ENCODE results near the gene DCANP1.

DCANP1 gene

DNA sequence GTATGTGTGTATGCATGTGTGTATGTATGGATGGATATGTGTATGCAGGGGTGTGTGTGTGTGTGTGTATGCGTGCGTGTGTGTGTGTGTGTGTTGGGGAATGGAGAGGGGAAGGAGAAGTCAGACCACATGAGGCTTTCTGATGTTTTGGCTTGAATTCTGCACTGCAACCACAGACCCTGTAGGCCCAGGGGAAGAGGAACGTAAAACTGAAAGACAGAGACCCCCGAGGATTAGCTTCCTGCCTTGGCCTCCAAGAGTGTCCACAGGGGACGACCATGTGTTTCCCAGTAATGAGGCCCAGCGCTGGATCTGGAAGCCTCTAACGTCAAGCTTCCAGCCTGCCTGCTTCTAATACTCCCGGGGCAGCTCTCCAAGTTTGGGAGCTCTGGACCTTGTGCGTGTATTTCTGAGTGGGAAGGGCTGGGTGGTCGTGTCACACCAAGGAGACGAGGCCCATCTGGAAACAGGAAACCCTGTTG is 5.8 kb downstream of the DCANP1 start:
- no peak for DNase-seq (ENCODE audit: low spot score)

DNA sequence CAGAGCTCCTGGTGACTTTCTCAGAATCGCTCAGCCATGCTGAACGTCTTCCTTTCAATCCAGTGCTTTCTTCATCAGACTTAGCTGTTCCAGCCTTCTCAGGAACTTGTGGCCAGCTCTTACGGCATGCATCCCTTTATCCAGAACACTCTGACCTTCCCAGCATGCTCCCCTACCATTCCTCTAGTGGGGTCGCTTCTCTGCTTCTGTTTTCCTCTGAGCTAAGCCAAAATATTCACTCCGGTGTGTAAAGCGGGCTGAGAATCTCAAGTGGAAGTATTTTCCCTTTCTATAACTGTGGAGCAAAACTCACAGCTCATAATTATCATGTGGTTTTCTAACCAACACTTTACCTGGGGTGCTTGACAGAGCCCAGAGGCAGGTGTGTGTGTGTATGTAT is 6.2 kb downstream of the DCANP1 start:
- DNase-seq (ENCODE audit: low spot score): no peak

DNA sequence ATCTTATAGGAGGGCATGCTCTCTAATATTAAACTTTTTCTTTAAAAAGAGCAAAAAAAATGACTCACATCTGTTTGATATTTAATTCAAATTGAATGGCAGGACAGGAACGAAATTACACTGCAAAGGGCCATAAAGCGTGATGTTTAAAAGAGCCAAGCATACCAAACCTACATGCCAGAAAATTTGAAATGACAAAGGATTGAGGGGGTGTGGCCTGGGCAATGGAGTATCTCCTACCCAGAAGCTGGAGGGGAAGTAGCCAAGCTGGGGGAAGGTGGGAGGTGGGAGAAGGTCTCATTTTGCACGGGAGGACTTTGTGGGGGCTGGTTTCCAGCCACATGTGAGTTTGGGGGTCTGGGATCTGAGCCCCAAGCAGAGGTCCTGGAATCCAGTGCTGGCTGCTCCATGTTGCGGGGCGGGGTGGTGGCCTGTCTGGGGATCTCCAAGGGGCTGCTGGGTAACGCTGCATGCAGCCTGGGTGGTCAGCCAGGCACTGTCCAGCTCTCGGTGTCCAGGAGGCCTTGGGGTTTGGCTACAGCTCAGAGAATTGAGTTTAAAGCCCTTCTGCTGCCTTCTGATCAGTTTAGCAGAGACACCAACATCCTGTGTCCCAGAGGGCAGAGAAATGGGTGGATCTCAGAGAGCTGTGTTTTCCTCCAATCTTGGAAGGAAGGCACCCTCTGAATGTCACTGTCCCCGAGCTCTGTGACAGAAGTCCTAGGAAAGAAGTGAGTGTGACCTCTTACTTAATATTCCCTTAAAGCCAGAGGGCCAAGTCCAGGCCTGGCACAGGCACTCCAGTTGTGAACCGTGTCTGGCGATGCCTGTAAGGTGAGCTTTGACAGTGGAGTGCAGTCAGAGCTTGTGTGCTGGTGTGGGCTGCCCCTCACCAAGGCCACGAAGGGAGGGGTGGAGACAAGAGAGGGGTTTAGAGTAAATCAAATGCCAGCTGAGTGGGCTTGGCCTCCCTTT is 7.6 kb downstream of the DCANP1 start:
- DNase-seq (ENCODE audit: low spot score): no peak

DNA sequence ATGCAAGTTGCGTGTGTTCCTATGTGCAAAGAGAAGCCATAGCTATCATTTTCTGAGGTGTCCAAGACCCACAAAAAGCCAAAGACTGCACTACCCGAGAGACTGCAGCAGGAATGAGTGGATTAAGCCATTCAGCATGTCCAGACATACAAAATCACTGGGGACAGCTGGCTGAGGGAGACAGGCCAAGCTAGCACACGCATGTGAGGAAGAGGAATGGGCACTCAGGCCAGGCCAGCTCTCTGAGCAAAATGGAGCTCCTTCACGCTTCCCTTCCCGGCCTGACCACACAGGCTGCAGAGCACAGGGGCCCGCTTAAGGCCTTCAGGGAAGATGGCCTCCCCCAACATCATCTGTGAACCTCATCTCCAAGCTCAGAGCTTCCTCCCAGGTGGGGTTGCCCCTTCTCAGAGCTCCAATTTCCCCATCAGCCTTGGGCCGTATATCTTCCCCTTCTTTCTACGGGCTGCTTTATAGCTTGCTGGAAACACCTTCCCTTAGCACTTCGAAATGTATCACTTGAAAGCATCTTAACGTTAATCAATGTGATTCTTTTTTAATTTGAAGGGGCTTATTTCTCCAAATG is 8.4 kb downstream of the DCANP1 start:
- no peak for DNase-seq (ENCODE audit: low spot score)

DNA sequence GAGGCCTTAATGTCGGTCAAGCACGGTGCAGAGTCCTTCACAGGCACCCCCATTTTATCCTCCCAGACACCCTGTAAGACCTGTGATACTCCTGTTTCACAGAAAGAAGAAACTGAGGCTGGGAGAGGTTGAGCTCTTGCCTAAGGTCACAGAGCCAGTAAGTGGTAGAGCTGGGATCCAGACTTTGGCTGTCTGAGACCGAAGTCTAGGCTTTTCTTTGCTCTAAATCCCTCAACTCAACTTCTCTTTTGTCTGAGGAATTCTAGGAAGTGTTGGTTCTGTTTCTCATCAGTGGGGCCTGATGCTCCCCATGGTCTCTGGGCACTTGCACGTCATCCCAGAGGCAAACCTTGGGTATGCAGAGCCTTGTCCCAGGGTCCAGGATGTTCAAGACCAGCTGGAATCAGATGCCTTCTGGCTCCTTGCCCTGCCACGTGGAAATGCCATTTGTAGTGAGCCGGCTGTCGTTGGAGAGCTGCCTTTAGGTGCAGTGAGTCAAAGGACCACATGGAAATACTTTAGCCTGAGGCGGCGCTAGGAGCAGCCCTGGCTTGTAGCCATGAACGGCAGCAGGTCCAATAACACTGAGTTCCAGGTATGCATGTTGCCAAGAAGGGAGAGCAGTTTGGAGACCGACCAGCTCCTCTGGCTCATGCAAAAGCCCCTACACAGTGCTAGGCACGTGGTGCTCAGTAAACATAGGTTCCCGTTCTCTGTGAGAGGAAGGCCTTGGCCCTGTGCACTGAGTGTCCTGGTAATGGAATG is 9.2 kb downstream of the DCANP1 start:
- DNase-seq (ENCODE audit: low spot score): peak; percentile 36

DNA sequence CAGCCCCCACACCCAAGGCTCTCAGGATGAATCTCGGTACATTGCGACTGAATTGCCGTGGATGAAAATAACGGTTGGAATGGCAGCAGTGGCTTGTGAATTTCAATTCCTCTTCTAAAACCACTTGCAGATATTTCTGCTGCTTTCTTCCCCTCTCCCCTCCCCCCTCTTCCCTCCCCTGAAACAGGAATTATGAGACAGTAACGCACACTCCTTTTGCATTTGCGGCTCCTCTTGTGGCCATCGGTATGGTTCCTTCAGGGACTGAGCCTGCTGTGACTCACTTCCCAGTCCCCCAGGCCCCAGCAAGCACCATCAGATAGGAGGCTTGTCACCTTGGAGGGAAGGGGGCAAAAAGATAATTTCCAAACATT is 9.7 kb downstream of the DCANP1 start:
- peak; percentile 72 for DNase-seq (ENCODE audit: low spot score)

DNA sequence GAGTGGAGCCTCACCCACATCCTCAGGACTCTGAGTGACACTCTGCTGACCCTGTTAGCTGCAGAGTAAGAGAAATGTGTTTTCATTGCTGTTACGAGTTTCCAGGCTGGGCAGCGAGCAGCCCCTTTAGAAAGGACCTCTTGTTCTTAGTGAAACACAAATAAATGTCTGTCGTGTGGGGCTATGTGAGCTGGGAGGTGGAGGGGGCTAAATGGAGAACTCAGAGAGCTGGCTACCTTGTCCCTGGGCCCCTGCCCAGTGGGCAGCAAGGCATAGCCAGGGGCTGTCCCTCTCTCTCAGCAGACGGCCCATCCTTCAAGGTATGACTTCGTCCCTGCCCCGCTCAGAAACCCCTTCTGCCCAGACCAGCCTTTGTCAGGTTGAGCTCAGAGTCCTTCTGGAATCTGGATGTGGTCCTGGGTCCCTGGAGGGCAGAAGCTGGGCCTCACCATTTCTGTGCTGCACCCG is 10.2 kb downstream of the DCANP1 start:
- no peak for DNase-seq (ENCODE audit: low spot score)

DNA sequence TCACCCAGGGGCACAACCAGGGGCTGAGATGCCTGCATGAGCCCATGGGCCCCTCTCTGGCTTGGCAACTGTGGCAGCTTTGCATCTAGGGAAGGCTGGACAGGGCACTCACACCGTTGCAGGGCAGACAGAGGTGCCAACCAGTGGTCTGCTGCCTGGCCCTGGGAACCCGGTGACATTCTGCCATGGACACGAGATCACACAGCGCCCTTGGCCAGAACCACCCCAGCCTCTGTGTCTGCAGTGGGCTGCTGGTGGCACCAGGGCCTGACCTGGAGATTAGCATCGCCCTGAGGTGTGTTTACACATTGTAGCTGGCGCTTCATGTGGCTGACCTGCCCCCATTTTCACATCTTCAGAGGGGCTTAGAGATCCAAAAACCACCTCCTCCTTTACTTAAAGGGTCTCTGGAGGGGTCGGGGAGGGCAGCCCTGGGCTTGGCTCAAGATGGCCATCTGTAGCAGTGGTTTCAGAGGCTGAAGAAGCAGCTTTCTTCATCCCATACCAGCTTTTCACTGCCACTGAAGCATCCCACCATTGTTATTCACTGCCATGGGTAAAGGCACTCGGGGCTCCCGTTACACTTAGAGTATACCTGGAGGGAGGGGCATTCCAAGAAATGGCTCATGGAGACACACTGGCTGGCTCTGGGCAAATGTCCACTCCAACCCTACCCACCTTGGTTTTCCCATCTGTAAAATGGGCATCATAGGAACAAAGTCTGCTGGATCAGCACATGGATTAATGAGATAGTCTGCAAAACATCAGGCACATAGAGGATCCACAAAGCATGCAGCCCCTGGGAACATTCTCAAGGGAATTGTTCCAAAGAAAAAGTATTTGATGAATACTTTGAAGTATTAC is 11.4 kb downstream of the DCANP1 start:
- no peak for DNase-seq (ENCODE audit: low spot score)

DNA sequence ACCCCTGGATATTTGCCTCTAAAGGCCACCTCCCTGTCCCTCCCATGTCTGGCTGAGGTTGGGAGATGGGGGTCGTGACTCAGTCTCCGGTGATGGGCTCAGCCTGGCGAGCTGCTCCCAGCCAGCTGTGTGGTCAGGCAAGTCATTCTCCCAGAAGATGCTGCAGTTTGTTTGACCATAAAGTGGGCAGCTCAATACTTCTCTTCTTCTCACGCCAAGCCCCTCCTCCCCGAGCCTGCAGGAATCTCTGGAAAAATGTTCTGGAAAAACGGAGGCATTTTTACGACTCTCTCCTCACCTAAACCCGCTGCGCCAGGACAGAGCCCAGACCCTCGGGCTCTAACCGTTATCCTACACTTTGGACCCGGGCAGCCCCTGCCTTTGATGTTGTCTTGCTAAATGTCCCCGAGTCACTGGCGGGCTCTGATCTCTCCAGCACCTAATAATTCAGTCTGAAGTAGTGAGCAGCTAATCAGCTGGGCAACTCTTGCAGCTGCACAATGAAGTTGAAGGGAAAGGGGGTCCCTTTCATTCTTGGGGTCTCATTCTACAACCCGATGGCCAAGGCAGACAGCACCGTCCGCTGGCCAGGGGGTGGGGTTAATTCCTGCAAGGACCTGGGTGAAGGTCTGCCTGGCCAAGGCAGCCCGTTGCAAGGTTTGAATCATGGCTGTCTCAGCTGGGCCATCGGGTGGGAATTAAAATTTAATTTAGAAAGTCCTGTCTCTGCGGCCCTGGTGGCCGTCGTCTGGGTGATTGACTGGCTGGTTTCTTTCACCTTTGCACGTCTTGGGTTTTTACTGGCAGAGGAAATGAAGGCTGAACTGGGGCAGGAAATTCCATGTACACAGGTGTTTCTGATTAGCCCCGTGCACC is 12.3 kb downstream of the DCANP1 start:
- DNase-seq (ENCODE audit: low spot score): no peak

DNA sequence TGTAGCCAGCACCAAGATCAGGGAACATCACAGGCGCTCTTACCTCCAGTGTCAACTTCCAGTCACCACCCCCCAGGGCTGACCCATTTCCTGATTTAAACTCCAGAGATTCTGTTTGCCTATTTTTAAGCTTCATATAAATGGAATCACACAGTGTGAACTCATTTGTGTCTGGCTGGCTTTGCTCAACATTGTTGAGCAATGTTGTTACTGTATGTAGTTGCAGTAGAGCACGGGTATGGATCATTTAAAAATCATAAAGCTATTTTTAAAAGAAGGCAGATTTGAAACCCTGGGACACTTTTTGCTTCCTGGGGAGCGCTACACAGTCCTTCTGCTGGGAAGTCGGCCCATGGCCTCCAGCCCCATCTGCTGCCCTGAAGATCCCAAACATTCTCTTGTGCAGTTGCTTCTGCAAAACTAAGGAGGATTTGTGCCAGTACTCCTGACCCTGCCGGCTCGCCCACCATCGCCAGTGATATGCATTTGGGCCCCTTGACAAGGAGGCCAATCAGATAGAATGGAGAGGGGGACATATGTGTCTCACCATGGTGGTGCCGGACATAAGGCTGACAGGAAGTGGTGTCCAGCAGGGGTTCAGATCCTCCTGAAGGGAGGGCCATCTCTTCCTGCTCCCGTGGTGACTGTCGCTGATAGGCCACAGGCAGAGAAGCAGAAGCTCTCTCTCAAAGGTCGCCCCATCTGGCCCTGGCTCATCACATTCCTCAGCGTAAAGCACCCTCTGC is 13.3 kb downstream of the DCANP1 start:
- DNase-seq (ENCODE audit: low spot score): no peak

DNA sequence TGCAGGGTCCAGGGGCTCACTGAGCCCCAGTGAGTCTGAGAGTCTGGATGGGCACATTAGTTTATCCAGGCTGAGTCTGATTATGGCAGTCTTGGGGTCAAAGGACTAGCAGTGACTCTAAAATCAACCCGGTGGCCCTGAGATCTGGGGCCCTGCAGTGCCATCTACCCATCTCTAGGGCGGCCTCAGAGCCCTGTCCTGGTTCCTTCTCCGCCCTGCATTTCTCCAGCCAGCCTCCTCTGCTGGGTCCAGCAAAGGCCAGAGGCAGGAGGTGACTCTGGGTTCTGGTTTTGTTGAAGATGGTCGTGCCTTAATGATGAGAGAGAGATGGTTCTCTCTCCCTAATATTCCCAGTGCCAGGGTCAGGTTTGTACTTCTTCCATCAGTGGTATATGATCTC is 15.0 kb downstream of the DCANP1 start:
- no peak for DNase-seq (ENCODE audit: low spot score)

DNA sequence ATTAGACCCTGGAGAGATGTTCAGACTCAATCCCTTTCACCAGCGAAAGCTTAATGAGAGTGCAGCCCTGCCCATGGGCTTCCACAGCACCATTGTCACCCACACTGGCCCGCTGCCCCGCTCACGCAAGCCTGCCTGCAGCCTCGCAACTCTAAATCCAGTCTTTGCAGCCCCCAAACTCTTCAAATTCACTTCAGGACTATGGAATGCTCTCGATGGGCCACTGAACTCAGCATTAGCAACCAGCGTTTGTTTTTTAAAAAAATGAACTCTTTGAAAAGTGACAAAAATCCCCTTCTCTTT is 17.1 kb downstream of the DCANP1 start:
- DNase-seq (ENCODE audit: low spot score): no peak

DNA sequence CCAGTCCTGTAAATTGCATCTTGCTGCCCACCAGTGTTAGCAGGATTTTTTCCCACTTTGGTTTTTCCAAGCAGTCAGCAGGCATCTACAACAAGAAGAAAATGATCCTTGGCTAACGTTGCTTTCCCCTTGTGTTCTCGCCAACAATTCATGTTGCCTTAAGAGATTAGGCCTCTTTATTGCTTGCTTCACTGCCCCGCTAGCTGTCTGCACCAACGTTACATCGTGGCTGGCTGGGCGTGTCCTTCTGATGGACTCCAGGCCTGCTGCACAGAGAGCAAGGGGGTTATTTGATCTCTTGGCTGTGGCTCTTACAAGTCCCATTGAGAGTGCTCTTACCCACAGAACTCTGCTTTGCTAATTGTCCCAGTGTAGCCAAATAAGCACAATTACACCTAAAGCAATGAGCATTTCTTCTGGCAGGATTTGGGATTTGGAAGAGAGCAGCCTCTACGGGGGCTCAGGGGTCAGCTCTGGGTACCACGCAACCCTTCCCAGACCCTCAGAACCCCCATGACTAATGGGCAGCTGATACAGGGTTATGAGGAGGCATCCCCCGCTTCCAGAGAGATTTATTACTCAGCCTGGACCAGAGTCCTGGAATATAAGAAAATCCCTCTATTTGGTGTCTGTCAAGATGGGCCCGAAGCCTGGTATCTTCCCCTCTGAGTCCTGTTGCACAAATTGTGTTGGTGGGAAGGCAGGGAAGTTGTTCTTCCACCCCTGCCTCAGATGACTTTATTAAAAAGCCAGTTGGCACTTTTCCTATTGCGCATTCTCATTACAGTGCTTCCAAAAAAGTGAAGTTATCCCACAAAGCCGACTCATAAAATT is 17.6 kb downstream of the DCANP1 start:
- no peak for DNase-seq (ENCODE audit: low spot score)

DNA sequence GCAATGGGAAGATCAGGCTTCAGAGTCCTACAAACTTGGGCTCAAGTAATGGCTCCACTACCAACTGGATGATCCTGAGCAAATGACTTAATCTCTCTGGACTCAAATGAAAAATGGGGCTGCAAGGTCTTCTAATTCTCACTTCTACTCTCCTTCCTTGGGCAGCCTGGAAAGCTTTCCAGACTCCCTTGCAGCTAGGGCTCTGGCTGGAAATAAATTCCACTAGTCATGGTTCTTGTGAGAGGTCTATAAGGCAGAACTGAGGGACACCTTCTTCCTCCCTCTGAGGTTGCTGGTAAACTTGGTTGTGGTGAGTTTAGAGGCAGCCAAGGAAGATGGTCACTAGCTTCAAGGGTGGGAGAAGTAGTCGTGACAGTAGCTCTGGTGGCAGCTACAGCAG is 18.6 kb downstream of the DCANP1 start:
- DNase-seq (ENCODE audit: low spot score): no peak

DNA sequence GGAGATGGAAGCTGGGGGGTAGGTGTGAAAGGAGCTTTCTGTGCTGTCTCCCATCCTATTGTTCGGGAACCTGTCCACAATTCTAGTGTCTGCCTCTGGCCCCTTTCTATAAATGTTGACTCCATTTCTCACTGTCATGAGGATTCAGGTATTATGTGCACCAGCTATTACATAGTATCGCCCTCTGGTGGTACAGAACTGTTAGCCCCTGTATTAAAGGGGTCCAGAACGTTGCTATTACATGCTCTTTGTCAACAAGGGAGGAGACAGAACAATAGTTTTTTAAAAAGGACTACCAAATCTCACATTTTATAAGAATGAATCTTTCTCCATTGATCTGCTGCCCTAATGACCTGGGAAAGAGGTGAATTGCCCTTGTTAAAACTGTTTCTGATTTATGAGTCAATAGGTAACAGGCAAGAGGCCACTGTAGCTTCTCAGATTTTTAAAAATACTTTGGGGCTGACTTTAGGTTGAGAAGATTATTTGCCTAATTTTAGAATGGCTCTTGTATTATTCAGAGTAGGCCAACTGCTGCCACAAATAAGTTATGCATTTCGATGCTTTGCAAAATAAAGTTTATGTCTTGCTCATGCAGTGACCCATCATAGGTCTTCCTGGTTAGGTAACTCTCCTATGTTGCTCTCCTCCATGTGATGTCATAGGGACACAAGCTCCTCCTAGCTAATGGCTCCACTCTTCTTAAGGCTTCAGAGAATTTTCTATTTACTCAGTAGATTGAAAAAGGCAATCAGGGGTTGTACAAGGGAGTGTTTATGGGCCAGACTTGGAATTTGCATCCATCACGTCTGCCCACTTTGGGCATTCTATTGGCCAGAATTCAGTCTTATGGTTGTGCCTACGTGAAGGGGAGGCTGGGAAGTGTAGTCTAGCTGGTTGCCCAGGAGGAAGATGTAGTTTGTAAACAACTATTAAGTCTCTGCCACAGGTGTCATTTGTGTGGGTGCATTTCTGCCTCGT is 20.8 kb downstream of the DCANP1 start:
- no peak for DNase-seq (ENCODE audit: low spot score)

DNA sequence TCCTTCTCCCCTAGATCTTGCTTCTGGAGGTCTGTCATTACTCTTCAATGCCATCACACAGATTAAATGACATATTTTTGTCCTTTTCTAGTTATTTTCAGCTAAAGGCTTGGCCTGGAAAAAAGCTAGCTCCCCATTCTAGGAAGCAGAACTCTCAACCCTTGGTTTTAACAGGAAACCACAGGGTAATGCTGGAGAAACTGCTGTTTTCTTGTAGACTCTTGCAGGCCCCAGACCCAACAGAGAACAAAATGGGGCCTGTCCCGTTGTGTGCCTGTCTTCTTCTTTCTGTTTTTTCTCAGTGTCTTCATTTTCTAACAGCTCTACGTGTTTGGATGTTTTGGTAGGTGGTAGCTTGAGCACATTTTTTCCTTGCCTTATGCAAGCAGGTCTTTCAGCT is 21.5 kb downstream of the DCANP1 start:
- DNase-seq (ENCODE audit: low spot score): no peak

DNA sequence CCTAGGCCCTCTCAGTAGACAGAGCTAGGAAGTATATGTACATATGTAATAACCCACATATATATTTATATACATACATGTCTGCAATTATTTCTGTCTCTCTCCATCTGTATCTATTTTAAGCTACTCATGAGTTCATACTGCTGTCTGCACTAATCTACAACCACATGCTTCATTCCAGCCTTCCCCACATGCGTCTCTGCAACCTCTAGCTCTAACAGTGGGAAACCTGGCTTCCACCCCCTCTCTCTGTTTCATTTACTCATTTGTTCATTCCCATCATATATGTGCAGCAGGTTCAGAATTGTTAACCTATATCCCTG is 23.3 kb downstream of the DCANP1 start:
- DNase-seq (ENCODE audit: low spot score): no peak

All from pons (tissue), 1 donor.